Measurements from ENCODE around the gene TNNI3.

DNA sequence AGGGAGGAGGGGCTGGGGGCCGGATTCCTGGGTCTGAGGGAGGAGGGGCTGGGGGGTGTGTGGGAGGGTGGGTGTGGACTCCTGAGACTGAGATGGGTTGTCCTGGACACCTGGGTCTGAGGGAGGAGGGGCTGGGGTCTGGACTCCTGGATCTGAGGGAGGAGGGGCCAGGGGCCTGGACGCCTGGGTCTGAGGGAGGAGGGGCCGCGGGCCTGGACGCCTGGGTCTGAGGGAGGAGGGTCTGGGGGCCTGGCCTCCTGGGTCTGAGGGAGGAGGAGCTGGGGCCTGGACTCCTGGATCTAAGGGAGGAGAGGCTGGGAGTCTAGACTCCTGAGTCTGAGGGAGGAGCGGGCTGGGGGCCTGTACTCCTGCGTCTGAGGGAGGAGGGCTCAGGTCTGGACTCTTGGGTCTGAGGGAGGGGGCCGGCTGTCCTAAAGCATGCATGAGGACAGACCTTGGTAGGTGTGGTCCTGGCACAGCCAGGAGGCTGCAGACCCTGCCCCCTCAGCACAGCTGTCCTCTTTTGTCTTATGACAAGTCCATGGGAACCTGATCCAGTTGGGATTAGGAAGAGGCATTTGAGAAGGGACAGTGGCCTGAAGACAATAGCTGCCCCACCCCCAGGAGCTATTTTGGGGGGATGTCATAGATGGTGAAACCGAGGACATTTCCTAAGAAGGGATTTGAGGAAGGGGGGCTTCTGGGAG is 9.8 kb downstream of the TNNI3 start:
- TF ChIP-seq POLR2A (IDR thresholded peaks at IDR 0.05; ENCODE audit: low read depth, low read length) (no peak), CTCF (conservative IDR thresholded peaks at IDR 0.05; ENCODE audit: low read depth, low read length) (no peak), RCOR1 (IDR thresholded peaks at IDR 0.05; ENCODE audit: insufficient replicate concordance, low read length) (no peak)
